MM.1S (cell line): ENCODE results near the gene CELA2A.

Experiments used
- DNase-seq: peaks from one replicate; pipeline ENCODE4 v3.0.0-alpha.2; 2015
- H2AFZ ChIP-seq: fragments of 300-600 bp; sonication (generic); 2 replicates; pipeline ENCODE4 v1.6.0; 2016; ENCODE audit warnings: antibody characterized with exemption, low read length
- H3F3A ChIP-seq: fragments of 300-600 bp; sonication (generic); 2 replicates; pipeline ENCODE4 v1.6.1; 2016; ENCODE audit warnings: mild to moderate bottlenecking, antibody characterized with exemption, low read length, moderate library complexity, mixed read lengths; ENCODE audit not compliant: insufficient read depth
- H3K27ac ChIP-seq: fragments of 300-600 bp; sonication (generic); 2 replicates; pipeline ENCODE4 v1.5.1; 2016; ENCODE audit warnings: mild to moderate bottlenecking, low read length
- H3K27me3 ChIP-seq: fragments of 300-600 bp; sonication (generic); replicated peaks from 2 replicates; pipeline ENCODE4 v1.6.0; 2016; ENCODE audit warnings: low read length; ENCODE audit not compliant: insufficient read depth
- H3K36me3 ChIP-seq: fragments of 300-600 bp; sonication (generic); replicated peaks from 2 replicates; pipeline ENCODE4 v1.6.1; 2016; ENCODE audit warnings: mild to moderate bottlenecking, low read length, mixed read lengths; ENCODE audit not compliant: insufficient read depth
- H3K4me1 ChIP-seq: fragments of 300-600 bp; sonication (generic); 2 replicates; pipeline ENCODE4 v1.6.1; 2016; ENCODE audit warnings: low read length, mixed read lengths
- H3K4me2 ChIP-seq: fragments of 300-600 bp; sonication (generic); 2 replicates; pipeline ENCODE4 v1.6.0; 2016; ENCODE audit warnings: low read depth, low read length
- H3K4me3 ChIP-seq: fragments of 300-600 bp; sonication (generic); 2 replicates; pipeline ENCODE4 v1.5.1; 2016; ENCODE audit warnings: low read length, mixed read lengths
- H3K79me2 ChIP-seq: fragments of 300-600 bp; sonication (generic); 2 replicates; pipeline ENCODE4 v1.6.1; 2016; ENCODE audit warnings: mixed run types, low read length, mixed read lengths
- H3K9ac ChIP-seq: fragments of 300-600 bp; sonication (generic); 2 replicates; pipeline ENCODE4 v1.6.1; 2016; ENCODE audit warnings: low read length, mixed read lengths
- H3K9me2 ChIP-seq: fragments of 300-600 bp; sonication (generic); replicated peaks from 2 replicates; pipeline ENCODE4 v1.6.1; 2016; ENCODE audit warnings: mild to moderate bottlenecking, low read length, mixed read lengths; ENCODE audit not compliant: insufficient read depth
- H3K9me3 ChIP-seq: fragments of 300-600 bp; sonication (generic); replicated peaks from 2 replicates; pipeline ENCODE4 v1.6.1; 2016; ENCODE audit warnings: mild to moderate bottlenecking, low read length, mixed read lengths; ENCODE audit not compliant: insufficient read depth
- H4K20me1 ChIP-seq: fragments of 300-600 bp; sonication (generic); 2 replicates; pipeline ENCODE4 v1.6.1; 2016; ENCODE audit warnings: mild to moderate bottlenecking, low read length, moderate library complexity, mixed read lengths; ENCODE audit not compliant: insufficient read depth
- EZH2 ChIP-seq: fragments of 300-600 bp; sonication (generic); optimal IDR thresholded peaks from 2 replicates; pipeline ENCODE3; 2017; ENCODE audit warnings: low read depth, mild to moderate bottlenecking, antibody characterized with exemption, low read length, mixed read lengths
- EZH2phosphoT487 ChIP-seq: fragments of 300-600 bp; sonication (generic); IDR thresholded peaks from 2 replicates; pipeline ENCODE4 v1.6.1; 2018; ENCODE audit warnings: antibody characterized with exemption, low read length
- TF ChIP-seq, protein P1 (sequence below): fragments of 300-600 bp; sonication (generic); IDR thresholded peaks from 2 replicates; pipeline ENCODE4 v1.5.1; 2016; ENCODE audit warnings: antibody characterized with exemption, low read length, mixed read lengths

The CELA2A gene

DNA sequence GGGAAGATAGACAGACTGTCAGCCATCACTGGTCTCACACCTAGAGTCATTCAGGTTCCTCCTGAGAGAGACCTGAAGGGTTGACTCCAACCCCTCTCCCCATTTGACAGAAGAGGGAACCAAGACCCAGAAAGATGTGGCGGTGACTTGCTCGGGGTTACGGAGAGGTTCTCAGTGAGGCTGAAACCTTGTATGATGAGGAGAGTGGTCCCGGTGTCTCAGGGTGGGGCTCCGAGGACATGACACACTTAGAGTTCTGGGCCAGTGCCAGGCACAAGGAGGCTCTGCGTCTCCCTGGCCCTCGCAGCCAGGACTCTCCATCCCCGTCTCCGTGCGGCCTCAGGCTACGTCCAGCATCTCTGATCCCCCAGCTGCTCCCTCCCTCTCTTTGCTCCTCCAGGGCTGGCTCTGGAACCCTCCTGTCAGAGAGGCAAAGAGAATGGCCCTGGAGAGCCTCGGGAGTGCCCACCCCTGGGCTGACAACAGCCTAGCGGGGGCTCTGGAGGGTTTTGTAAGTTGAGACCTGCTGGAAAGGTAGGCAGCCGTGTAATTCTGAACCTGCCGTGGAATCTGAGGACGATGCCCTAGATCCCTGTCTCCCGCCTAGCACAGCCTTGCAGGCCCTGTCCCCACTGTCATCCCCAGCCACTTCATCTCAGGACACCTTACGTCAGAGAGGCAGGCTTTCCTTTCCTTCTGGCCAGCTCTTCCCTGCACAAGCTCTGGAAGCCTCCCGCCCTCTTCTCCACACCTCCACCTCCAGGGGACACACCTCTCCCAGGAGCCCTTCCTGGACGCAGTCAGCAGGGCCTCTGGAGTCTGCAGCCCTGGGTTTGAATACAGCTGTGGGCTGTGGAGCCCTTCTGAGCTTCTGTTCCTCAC is 42.7 kb upstream of the CELA2A start:
- H3K4me2 ChIP-seq = no peak overlapping the region
- no peaks in the 10 kb centered on the region for H3K4me1 ChIP-seq
- H3K9me2 ChIP-seq = no peaks in the 10 kb centered on the region
- no peak for DNase-seq
- H3K9ac ChIP-seq = no peak overlapping the region
- no peaks in the 10 kb centered on the region for H3K9me3 ChIP-seq
- no peaks in the 10 kb centered on the region for H4K20me1 ChIP-seq
- no peaks in the 10 kb centered on the region for H3F3A ChIP-seq
- H3K27me3 ChIP-seq = peaks cover 4% of the 10 kb centered on the region; the same call in 1 of the 2 replicates
- H3K36me3 ChIP-seq = no peaks in the 10 kb centered on the region
- H2AFZ ChIP-seq = no peak overlapping the region
- H3K79me2 ChIP-seq = peaks cover 33% of the 10 kb centered on the region
- H3K4me3 ChIP-seq = no peak overlapping the region
- no peak for TF ChIP-seq EZH2
- TF ChIP-seq, protein P1, sequence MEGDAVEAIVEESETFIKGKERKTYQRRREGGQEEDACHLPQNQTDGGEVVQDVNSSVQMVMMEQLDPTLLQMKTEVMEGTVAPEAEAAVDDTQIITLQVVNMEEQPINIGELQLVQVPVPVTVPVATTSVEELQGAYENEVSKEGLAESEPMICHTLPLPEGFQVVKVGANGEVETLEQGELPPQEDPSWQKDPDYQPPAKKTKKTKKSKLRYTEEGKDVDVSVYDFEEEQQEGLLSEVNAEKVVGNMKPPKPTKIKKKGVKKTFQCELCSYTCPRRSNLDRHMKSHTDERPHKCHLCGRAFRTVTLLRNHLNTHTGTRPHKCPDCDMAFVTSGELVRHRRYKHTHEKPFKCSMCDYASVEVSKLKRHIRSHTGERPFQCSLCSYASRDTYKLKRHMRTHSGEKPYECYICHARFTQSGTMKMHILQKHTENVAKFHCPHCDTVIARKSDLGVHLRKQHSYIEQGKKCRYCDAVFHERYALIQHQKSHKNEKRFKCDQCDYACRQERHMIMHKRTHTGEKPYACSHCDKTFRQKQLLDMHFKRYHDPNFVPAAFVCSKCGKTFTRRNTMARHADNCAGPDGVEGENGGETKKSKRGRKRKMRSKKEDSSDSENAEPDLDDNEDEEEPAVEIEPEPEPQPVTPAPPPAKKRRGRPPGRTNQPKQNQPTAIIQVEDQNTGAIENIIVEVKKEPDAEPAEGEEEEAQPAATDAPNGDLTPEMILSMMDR = no peak
- TF ChIP-seq EZH2phosphoT487 = no peak
- H3K27ac ChIP-seq = no peak overlapping the region

DNA sequence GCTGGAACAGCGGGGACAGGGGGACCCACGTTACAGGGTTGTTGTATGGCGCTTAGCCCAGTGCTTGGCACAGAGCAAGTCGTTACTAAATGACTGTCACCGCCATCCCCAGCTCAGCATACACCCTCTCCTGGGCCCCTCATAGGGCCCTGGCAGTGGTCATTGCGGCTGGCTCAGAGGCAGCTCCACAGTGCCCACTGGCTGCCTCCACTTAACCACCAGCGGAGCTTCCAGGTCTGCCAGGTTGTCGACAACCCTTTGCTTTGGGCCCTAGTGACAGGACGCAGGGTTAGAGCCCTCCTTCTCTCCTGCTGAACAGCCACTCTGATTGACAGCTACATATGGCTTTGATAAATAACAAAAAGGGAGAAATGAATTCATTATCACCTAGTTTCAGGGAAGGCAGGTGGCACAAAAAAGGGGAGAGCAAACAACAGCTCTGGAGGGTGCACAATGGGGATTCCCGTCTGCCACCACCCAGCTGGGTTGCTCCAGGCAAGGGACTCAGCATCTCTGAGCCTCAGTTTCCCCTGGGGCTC is 42.0 kb upstream of the CELA2A start:
- H3K79me2 ChIP-seq = peaks cover 37% of the 10 kb centered on the region
- no peaks in the 10 kb centered on the region for H4K20me1 ChIP-seq

GRCh38 chr1:15417059-15417934 is 39.2 kb upstream of the CELA2A start:
- no peaks in the 10 kb centered on the region for H3K9me2 ChIP-seq
- H2AFZ ChIP-seq = no peak overlapping the region
- H3F3A ChIP-seq = no peaks in the 10 kb centered on the region
- no peaks in the 10 kb centered on the region for H4K20me1 ChIP-seq
- no peak overlapping the region for H3K4me2 ChIP-seq
- peaks cover 30% of the 10 kb centered on the region for H3K79me2 ChIP-seq
- no peak for DNase-seq
- no peak overlapping the region for H3K27ac ChIP-seq
- H3K9ac ChIP-seq = no peak overlapping the region
- no peaks in the 10 kb centered on the region for H3K4me1 ChIP-seq
- TF ChIP-seq EZH2 (no peak), EZH2phosphoT487 (no peak)
- TF ChIP-seq, protein P1 = no peak
- H3K27me3 ChIP-seq = no peaks in the 10 kb centered on the region
- H3K36me3 ChIP-seq = no peaks in the 10 kb centered on the region
- H3K9me3 ChIP-seq = no peaks in the 10 kb centered on the region
- no peak overlapping the region for H3K4me3 ChIP-seq

More for the DNA sequence above, 42.0 kb upstream of the CELA2A start:
- no peak overlapping the region for H2AFZ ChIP-seq
- no peak overlapping the region for H3K4me3 ChIP-seq
- no peak for DNase-seq
- no peak overlapping the region for H3K27ac ChIP-seq
- H3K9me3 ChIP-seq = no peaks in the 10 kb centered on the region
- TF ChIP-seq, protein P1 = no peak
- no peak for TF ChIP-seq EZH2
- no peak for TF ChIP-seq EZH2phosphoT487
- no peaks in the 10 kb centered on the region for H3F3A ChIP-seq
- H3K36me3 ChIP-seq = no peaks in the 10 kb centered on the region
- H3K27me3 ChIP-seq = no peaks in the 10 kb centered on the region
- no peaks in the 10 kb centered on the region for H3K9me2 ChIP-seq
- no peak overlapping the region for H3K4me2 ChIP-seq
- no peaks in the 10 kb centered on the region for H3K4me1 ChIP-seq
- H3K9ac ChIP-seq = no peak overlapping the region
